ES-I3 (cell line): Measurements from ENCODE around the gene HOXA2.

ENCODE experiments used
- H3K36me3 ChIP-seq: 2 replicates; pipeline ENCODE4 v1.6.1; 2013; ENCODE audit warnings: mild to moderate bottlenecking, low read length, control low read depth, moderate library complexity; ENCODE audit not compliant: insufficient read depth
- H3K4me1 ChIP-seq: 2 replicates; pipeline ENCODE4 v1.6.1; 2013; ENCODE audit warnings: mild to moderate bottlenecking, control low read depth, low read length; ENCODE audit not compliant: insufficient read depth
- H3K9ac ChIP-seq: 2 replicates; pipeline ENCODE4 v1.6.1; 2013; ENCODE audit warnings: low read depth, mild to moderate bottlenecking, low read length, moderate library complexity
- H3K9me3 ChIP-seq: 2 replicates; pipeline ENCODE4 v1.6.1; 2013; ENCODE audit warnings: mild to moderate bottlenecking, low read length, moderate library complexity; ENCODE audit not compliant: control insufficient read depth, insufficient read depth

The HOXA2 gene

DNA sequence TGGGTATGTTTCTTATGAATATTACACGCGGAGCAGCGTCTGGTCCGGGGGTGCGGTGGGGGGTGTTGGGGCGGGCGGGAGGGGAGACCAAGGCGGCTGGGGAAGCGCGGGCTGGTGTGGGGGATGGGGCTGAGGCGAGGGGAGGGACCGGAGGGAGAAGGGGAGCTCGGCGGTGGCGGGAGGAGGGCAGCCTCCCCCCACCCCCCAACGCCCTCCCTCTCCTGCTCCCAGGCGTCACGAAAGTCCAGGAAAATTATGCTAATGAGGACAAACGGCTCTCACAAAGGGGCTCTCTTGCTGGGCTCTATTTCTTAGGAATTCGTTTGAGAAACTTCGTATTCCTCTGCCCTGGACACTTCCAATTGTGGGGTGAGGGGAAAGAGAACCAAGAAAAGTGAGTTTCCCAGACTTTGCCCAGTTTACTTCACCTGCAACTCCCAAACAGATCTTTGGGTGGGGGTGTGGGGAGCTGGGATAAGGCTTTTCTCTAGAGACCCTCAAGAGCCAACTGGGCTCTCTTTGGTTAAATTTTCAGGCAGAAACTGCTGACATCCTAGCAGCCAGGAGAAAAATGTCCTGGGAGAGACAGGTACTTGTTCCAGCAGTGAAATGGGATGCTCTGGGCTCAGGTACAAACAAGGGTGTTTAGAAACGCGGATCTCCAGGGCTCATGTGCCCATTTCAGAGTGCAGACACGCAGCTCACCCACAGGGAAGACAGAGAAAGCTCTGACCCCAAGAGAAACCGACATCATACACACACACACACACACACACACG is 11.7 kb upstream of the HOXA2 start:
- H3K36me3 ChIP-seq = no peaks in the 10 kb centered on the region
- no peaks in the 10 kb centered on the region for H3K4me1 ChIP-seq

DNA sequence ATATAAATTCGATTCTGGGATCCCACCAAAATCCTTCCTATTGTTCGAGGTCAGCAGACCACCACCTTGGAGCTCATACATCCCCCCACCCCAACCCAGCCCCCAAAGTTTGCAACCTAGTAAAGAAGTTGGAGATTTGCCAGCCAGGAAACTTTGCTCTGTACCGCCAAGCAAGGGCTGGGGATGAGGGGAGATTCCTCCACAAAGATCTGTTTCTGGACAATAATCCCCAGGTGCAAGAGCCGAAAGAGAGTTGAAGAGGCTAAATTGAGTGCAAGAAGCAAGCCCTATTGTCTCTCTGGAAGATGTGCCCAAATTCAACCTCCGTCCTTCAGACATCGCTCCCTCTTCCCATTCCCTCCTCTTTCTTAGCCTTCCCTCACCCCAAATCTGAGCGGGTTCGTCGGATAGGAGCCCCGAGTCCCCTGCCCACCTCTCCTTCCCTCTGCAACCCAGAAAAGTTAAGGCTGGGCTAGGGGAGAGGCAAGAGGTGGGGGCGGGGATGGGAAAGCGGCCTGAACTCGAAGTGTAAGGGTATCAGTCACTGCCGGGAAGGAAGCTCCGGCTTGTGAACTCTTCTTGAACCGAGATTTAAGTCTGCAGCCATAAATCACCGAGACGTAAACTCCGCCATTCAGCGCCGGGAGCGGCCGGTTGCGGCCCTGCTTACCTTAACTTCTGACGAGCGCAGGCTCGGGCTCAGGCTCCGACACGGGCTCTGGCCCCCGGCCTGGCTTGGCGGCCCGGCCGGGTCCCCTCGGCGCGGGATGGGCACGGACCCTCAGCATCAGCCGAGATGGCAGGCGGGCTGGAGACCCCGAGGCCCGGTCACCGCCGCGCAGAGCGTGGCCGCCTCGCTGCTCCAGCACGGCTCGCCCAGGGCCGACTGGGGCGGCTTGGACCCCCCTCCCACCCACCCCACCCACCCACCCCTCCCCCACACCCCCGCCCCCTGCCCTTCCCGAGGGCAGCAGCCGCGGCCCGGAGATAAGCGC is 10.8 kb upstream of the HOXA2 start:
- Histone ChIP-seq H3K4me1 (no peaks in the 10 kb centered on the region), H3K36me3 (no peaks in the 10 kb centered on the region), H3K9ac (peak overlapping the region; percentile 19; the same call in 1 of the 2 replicates), H3K9me3 (no peaks in the 10 kb centered on the region)

More for the DNA sequence above, 11.7 kb upstream of the HOXA2 start:
- Histone ChIP-seq H3K9ac (no peak overlapping the region), H3K9me3 (no peaks in the 10 kb centered on the region)

DNA sequence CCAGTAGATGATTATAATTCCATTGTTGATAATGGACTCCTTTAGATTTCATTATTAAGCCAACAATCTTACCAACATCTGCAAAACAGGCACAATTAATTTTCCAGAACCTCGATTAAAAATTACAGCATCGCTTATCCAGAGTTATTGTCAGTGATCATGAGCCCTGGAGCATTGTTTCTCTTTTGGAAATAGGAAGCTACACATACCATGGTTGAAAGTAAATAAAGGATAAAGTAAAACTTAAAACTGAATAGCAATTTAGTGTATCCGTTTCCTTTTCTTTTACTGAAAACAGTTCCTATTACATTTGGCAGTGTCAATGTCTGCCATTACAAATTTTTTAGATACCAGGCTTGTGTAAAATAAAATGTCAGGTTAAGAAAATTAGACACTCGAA is 9.9 kb upstream of the HOXA2 start:
- Histone ChIP-seq H3K9ac (no peak overlapping the region), H3K36me3 (no peaks in the 10 kb centered on the region), H3K9me3 (no peaks in the 10 kb centered on the region), H3K4me1 (no peaks in the 10 kb centered on the region)

DNA sequence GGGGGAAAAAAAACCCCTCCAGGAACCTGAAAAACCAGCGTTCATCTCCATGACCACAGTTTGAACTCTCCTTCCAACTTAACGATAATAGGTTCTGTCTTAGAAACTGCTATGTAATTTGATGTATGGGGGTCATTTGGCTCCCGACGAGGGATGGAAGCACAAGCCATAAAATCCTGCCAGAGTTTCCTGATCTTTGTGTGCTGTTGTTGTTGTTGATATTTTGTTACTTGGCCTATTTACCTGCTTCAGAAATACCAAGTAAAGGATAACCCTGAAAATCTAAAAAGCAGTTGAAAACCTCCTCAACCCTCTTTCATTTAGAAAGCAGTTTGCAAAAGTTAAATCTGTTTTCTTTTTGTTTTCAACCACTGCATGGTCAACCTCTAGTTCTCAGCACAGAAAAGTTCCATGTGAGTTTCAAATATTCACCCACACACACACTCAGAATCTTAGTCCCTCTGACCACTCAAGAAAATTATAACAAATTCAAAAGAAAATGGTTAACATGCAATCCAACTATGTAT is 9.3 kb upstream of the HOXA2 start:
- H3K4me1 ChIP-seq = no peaks in the 10 kb centered on the region
- H3K9me3 ChIP-seq = no peaks in the 10 kb centered on the region
- H3K36me3 ChIP-seq = no peaks in the 10 kb centered on the region
- H3K9ac ChIP-seq = no peak overlapping the region

DNA sequence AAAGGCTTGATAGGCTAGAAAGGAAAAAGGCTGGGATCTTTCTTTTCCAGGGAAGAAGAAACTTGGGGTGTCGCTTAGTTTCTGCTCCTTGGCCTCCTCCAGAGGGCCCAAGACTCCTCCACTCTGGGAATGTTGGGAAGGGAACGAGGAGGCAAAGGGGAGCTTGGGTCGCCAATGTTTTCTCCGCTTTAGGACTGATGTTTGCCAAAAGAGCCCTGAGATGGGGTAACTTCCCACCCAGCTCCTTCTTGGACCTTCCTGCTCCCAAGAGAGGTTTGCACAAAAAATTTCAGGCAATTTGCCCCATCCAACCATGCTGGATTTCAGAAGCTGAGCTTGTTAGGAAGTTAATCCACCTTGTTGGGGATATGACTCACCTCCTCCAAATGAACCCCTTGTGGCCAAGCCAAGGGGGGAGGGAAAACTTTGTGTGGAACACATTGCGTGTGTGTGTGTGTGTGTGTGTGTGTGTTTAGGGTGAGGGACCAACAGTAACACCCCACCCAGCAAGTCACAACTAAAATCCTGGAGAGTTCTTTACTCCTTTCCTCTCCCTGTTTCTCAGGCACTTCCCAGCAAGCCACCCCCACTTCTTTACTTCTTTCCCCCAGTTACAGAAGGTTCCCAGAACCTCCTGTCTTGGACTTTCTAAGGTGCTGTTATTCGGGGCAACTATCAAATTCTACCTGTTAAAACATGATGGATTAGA is 8.7 kb upstream of the HOXA2 start:
- peak overlapping the region; percentile 3; the same call in 1 of the 2 replicates for H3K9ac ChIP-seq

DNA sequence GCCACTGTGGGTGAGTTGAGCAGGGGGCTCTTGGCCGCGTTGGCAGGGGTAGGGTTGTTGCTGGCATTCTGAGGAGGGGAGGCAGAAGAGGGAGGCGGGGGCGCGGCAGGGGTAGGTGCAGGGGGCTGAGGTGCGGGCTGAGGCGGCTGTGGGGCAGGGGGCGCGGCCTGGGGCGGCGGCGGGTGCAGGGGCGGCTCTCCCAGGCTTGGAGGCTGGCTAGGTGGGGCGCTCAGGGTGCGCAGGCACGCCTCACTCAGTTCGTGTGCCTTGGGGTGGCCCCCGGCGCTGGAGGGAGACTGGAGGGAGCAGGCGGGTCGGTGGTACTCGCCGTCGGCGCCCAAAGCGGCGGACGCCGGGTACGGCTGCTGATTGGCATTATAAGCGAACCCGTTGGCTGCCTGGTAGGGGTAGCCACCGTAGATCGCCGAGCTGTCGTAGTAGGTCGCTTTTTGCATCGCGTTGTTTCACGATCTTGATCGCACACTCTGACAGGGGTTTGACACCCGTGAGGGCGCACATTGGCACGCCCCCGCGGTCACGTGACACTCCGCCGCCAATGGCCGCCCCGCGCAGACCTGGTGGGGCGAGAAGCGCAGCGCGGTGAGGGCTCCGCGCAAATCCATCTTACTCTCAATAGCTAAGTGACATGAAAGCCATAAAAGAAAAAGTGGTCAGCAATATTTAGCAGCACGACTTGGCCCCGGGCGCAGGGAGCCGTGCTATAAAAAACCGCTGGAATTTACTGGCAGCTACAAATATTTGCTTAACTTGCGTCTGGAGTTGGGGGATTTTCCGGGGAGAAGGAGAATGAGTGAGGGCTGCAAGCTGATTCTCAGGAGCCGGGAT is 7.9 kb upstream of the HOXA2 start:
- H3K36me3 ChIP-seq = no peaks in the 10 kb centered on the region
- H3K4me1 ChIP-seq = peaks cover 8% of the 10 kb centered on the region; the same call in 1 of the 2 replicates
- no peaks in the 10 kb centered on the region for H3K9me3 ChIP-seq
- H3K9ac ChIP-seq = peak overlapping the region; percentile 27; the same call in 1 of the 2 replicates

More for the DNA sequence above, 8.7 kb upstream of the HOXA2 start:
- no peaks in the 10 kb centered on the region for H3K36me3 ChIP-seq
- no peaks in the 10 kb centered on the region for H3K9me3 ChIP-seq
- 0 out of 2 replicates have a peak, but pooled peaks cover 1% of the 10 kb centered on the region for H3K4me1 ChIP-seq

DNA sequence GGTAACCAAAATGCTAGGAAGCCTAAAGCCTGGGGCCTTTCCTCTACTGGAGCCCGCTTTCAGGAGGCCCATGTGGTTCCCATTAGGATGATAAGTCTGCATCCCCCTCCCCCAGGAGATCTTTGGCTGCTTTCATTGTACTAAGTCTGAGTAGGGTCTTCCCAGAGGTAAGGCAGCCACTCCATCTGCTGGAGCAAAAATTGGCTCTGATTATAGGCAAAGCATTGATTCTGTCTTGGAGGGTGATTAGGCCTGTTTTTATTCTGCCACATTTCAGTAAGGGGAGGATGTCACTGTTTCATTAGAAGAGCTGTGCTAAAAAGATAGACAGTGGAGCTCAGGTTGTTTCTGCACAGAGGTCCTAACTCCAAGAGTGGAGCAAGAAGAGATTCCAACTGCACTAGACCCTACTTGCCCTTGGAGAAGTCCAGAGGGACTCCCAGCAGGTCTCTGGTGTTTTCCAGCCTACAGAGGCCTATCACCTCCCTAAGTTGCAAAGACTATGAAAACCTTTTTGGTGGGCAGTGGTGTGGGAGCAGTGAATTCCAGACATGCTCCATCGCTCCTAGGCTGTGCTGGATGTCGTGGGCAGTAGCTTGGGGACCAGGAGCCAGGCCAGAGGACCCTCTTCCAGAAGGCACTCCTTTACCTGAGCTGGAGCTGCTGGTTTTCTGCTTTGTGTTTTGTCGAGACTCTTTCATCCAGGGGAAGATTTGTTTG is 7.1 kb upstream of the HOXA2 start:
- H3K36me3 ChIP-seq = no peaks in the 10 kb centered on the region
- H3K4me1 ChIP-seq = peaks cover 8% of the 10 kb centered on the region; the same call in 1 of the 2 replicates
- no peak overlapping the region for H3K9ac ChIP-seq
- no peaks in the 10 kb centered on the region for H3K9me3 ChIP-seq

DNA sequence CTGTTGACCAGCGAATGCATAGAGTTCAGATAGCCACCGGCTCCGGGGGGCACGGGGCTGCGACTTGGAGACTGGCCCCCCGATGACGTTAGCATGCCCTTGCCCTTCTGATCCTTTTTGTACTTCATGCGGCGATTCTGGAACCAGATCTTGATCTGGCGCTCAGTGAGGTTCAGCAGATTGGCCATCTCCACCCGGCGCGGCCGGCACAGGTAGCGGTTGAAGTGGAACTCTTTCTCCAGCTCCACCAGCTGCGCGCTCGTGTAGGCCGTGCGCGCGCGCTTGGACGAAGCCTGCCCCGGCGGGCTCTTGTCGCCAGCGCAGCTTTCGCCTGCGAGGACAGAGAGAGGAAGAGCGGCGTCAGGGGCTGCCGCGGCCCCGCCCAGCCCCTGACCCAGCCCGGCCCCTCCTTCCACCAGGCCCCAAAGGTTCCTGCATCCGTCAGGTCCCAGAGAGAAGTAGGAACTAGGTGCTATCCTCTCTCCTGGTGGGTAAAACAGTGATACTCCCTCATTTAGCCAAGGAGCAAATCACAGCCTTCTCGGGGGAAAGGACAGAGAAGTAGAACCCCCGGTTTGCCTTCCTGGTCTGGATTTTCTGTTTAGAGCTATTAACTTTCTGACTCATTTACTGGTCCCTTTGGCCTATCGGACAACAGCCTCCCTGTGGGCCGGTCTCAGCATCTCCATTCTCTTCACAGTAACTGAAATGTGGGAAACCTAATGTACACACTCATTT is 6.1 kb upstream of the HOXA2 start:
- peaks cover 8% of the 10 kb centered on the region; the same call in 1 of the 2 replicates for H3K4me1 ChIP-seq
- H3K9ac ChIP-seq = no peak overlapping the region; the same call in 1 of the 2 replicates
- H3K9me3 ChIP-seq = no peaks in the 10 kb centered on the region
- no peaks in the 10 kb centered on the region for H3K36me3 ChIP-seq

DNA sequence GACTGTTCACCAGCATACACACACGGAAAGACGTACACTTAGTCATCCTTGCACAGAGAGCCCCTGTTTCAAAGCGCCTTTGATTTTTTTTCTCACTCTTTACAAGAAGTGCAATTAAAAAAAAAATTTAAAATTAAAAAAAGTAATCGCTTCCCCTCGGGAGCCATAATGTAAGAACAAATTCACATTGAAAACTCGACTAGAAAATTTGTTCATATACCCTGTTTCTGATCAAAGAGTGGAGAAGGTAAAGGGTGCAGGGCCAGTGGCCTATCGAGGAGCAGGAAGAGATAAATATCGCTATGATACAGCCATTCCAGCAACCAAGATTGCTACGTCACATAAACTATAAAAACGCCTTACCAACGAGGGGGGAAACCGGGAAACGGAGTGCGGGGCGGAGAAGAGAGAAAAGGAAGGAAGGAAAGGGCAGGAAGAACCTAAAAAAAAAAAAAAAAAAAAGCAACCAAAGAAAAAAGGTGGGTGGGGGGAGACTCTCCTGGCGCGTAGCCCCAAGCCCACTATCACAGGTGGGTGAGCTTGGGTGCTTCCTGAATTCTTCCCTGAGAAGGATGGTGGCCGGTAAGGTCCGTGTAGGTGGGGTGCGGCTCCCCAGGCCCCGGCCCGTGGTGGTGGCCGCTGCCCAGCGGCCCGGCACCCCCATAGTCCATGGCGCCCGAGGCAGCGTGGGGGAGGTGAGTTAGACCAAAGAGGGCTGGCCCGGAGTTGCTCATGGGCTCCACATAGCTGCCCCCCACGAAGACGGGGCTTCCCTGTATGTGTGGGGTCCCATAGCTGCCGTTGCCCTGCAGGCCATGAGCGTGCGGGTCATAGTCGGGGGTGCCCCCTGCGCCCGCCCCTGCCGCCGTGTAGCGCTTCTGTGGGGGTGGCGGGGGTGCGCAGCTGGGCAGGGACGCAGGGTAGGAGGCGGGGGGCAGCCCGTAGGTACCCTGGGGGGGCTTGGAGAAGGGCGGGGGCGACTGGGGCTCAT is 5.2 kb upstream of the HOXA2 start:
- peak overlapping the region; percentile 18; the same call in 1 of the 2 replicates for H3K9ac ChIP-seq
- H3K9me3 ChIP-seq = no peaks in the 10 kb centered on the region
- peaks cover 8% of the 10 kb centered on the region for H3K4me1 ChIP-seq
- H3K36me3 ChIP-seq = no peaks in the 10 kb centered on the region

DNA sequence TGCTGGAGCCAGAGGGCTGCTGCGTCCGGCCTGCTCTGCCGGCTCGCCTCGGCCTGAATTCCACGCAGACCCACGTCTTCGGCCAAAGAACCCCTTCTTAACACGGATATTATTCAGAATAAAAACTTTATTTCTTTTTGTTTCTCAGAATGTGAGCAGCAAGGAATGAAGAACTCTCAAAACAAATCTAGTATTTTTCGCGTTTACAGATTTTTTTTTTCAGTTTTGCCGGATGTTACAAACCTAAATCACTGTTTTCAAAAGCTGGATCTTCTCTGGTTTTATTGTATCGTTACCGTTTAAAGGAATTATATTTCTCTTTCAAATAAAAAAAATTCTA is 4.4 kb upstream of the HOXA2 start:
- Histone ChIP-seq H3K36me3 (no peaks in the 10 kb centered on the region), H3K9me3 (no peaks in the 10 kb centered on the region), H3K4me1 (peaks cover 8% of the 10 kb centered on the region), H3K9ac (peak overlapping the region; percentile 38; the same call in 1 of the 2 replicates)

DNA sequence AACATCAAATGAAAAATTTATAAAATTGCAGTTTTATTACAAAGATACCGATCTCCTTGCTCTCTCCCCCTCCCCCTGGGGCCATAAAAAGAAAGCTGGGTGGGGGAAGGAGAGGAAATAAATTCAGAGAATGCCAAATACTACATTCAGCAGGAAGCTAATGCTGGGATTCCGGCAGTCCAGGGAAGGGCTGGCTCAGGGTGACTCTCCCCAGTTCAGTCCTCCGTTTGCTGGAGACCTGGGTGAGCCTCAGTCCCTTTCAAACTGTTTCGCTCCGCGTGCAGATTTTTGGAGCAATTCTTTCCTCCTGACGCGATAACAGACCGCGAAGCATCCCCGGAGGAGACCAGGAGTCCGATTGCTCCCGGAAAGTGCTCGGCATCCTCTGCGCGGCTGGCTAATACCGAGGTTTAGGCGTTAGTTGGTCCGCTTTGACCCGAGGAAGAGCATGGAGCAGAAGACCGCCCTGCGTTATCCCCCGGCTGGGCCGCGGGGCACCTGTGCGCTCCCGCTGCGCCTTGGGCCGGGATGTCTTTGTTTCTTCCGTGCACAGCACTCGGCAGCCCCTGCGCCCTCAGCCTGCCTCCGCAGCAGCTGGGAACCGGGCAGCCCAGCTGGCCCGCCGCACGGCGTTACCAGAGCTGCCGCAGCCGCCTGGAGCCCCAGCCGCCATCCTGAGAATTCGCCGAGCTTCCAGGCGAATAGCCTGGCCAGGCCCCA is 3.9 kb upstream of the HOXA2 start:
- Histone ChIP-seq H3K9ac (peak overlapping the region; percentile 38; the same call in 1 of the 2 replicates), H3K36me3 (no peaks in the 10 kb centered on the region), H3K4me1 (peaks cover 8% of the 10 kb centered on the region), H3K9me3 (no peaks in the 10 kb centered on the region)
